ENCODE measurements around the gene HACL1.
"Not testable (repeated sequence)": the region's sequence is repeated elsewhere in the genome, so short reads cannot be mapped to it uniquely, and the experiment has no call there.

Gene HACL1

DNA sequence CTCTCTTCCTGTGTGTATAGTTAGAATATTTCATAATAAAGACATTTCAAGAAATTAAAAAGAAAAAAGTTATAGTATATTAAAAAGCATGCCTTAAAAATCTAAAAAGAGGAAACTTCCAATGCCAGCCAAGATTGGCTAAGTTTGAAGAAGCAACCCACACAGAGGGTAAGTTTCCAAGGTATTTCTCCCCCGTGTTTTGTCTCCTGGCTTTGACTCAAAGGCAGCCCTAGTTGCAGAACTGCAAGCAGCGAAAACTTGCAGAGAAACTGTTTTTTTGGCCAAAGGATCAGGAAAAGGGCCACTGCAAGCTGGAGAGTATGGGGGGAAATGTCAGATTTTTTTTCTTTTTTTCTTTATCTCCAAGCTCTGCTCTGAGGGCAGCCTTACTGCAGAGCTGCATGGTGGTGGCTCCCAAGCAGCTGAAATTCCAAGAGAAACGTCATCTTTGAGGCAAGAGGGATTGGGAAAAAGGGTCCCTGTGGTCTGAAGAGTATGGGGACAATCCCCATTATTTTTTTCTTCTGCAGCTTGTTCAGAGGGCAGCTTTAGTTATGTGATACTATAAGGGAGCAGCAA lies 23.0 kb downstream of the HACL1 start:
- no peak for DNase-seq

DNA sequence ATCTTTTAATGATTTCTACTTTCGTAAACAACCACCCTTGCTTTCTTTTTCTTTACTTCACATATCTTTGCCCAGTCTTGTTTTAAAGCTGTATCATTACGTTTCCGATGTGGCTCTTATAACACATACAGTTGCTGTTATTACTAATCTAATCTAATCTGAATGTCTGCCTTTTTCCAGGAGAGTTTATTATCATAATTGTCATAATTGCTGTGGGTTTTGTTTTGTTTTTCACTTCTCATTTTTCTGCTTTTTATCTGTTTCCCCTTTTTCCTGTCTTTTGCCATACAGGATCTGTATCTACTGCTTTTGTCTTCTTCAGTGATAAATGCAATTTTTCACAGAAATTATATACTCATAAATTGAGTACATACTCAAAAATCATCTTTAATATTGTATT lies 24.9 kb downstream of the HACL1 start:
- no peak for DNase-seq

DNA sequence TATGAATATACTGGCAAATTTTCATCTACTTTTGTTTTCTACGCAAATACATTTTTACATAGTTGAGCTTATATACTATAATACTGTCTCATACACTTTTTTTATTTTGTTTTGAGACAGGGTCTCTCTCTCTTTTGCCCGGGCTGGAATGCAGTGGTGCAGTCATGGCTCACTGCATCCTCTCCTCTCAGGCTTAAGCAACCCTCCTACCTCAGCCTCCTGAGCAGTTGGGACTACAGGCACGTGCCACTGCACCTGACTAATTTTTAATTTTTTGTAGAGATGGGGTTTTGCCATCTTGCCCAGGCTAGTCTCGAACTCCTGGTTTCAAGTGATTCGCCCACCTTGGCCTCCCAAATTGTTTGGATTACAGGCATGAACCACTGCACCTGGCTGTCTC lies 25.9 kb downstream of the HACL1 start:
- DNase-seq, result no peak

DNA sequence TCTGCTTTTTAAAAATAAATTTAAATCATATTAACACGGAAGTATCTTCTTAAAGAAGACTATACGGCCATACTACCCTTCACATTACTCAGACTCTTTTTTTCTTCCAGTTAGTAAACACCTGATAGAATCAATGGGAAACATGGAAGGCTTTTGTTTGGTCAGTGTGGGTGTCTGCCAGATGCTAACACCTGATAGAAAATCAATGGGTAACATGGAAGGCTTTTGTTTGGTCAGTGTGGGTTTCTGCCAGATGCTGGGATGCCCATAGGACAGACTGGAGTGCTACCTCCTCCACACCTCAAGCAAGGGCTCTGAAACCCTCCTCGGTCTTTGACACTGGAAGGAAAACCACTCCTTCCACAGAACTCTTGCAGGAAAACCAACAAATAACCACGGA lies 29.2 kb downstream of the HACL1 start:
- DNase-seq, result no peak

DNA sequence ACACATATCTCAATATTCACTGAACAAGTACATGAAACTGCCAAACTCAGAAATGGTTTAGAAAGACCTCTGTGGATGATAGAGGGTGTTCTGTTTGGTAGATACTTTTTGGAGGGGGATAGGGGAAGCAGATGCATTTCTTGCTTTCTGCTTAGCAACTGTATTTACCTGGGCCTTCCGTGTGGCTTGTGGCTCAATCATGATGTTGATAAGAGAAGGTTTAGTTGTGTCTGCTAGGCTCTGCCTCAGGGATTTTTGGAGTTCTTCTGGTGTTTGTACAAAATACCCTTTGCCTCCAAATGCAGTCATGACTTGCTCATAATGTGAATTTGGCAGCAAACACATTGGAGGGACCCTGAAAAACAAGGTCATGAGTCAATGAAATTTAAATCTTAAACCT lies 38.2 kb downstream of the HACL1 start:
- DNase-seq, result no peak

DNA sequence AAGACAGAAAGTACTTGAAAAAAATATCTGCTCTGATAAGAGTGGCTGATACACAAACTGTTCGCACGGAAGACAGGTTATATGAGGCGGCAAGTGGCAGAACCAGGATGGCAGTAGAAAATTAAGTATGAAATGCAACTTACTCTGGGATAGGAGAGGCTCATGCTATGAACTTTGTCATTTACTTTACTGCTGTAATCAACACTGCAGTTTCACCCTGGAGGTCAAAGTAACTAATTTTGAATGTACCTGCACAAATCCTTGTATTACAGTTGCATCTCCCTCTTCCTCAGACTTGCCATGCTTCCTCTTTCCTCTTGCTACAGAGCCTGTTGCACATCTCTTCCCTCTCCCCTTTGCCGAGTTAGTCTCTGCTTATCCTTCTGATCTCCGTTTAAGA lies 38.8 kb downstream of the HACL1 start:
- DNase-seq, result no peak

DNA sequence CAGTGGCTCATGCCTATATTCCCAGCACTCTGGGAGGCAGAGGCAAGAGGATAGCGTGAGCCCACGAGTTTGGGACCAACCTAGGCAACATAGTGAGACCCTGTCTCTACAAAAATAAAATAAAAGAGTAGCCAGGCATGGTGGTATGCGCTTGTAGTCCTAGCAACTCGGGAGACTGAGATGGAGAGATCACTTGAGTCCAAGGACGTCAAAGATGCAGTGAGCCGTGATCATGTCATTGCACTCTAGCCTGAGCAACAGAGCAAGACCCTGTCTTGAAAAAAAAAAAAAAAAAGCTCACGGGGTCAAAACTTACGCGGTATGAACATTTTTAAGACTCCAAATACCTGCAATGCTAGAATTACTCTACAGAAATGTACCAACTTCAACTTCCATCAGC lies 42.8 kb downstream of the HACL1 start:
- no peak for DNase-seq

DNA sequence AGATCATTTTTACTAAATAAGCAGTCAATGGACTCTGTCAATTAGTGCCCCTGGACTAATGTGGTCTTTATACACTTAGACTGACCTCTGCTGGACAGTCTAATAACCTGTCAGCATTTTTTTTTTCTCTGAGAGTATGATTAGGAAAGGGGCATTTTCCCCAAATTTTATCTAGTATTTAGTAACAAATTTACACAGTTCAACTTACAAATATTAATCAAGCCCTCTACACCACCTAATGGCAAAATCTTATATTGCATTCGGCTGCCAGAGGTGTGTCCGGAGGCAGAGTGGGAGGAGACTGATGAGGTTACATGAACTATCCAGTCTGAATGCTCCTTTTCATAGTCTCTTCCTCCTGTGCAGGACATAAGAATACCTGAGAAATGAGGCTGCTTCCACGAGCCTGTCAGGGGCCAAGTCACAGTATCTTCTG lies 43.8 kb downstream of the HACL1 start:
- no peak for DNase-seq

DNA sequence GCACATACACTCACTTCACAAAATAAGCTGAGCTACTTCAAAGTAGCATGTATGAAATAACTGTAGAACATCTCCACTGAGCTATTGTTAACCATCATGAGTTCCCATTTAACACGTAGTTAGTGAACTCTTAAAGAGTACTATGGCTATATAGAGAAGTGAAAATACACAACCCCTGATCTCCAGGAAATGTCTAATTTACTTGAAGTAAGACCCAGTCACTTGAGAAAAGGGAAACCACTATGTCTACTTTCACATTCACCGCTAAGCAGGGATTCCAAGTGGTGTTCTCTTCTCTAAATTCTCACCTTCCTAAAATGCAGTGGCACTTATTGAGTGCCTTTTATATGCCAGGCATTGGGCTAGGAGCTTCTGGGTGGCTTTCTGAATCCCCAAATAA lies 44.9 kb downstream of the HACL1 start:
- no peak for DNase-seq

DNA sequence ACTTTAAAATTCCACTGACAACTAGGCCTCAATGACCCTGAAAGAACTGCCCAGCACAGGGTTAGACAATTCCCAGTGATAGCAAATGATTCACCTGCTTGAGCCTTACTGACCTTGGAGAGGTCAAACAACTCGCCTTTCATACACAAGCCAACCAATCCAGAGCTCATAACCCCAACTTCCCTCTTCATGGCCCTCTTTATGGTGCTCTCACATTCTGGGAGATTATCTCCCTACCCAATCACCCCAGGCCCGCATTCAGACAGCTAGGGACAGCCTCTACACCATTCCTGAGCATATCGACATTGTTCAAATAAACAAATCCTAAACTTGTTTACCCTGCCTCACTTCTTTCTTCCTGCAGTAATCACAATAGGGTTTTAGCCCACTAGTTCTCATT lies 47.6 kb downstream of the HACL1 start:
- DNase-seq, result no peak

DNA sequence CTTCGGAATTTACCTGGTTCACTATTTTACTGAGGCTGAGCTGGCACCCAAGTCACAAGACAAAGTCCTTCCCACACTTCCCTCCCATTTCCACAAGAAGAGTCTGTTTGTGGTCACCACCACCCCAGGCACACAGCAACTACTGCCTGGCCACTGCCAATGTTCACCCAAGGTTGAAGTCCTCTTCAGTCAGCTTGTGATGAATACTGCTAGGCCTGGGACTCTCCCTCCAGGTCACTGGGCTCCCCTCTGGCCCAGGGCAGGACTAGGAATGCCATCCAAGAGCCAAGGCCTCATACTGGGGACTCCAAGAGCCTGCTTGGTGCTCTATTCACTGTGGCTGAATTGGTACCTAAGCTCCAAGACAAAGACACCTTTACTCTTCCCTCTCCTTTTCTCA lies 49.5 kb downstream of the HACL1 start:
- no peak for DNase-seq

DNA sequence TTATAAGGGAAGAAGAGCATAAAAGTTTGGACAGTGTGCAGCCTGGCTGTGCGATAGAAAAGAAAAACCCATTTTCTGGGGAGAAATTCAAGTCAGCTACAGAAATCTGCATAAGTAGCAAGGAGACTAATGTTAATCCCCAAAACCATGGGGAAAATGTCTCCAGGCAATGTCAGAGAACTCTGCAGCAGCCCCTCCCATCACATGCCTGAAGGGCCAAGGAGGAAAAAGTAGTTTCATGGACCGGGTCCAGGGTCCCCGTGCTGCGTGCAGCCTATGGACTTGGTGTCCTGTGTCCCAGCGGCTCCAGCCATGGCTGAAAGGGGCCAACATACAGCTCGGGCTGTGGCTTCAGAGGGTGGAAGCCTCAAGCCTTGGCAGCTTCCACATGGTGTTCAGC lies 51.5 kb downstream of the HACL1 start:
- DNase-seq, result no peak

DNA sequence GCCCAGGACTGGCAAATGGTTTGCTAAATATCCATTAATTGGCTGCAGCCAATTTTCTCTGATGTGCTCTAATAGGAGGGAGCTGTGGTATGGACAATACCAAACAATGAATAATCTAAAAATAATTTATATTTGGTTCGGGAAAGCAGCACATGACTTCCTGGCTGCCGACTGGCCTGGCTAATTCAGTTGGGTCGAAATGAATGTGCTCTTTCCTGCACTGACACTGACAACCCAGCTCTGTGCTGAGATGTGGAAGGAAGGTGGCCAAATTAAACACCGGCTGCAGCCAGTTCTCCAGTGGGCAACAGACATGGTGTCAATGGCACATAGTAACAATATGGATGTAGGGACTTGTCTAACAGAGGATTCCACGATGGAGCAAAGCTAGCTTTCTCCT lies 58.8 kb downstream of the HACL1 start:
- DNase-seq, result no peak

DNA sequence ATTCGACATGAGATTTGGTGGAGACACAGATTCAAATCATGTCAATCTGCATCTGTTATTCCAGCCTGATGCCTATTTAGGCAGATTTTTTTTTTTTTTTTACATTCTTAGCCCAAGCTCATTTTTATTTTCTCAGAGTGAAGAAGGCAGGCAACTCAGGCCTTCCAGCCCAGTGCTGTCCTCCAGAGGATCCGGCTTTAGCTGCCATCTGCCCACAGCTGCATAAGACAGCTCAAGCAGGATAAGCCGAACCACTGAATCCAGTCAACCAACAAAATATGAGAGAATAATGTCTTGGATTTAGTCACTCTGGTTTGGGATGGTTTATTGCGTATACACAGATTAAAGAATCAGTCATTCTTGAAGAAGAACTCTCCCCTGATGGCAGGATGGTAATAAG lies 60.0 kb downstream of the HACL1 start:
- no peak for DNase-seq

DNA sequence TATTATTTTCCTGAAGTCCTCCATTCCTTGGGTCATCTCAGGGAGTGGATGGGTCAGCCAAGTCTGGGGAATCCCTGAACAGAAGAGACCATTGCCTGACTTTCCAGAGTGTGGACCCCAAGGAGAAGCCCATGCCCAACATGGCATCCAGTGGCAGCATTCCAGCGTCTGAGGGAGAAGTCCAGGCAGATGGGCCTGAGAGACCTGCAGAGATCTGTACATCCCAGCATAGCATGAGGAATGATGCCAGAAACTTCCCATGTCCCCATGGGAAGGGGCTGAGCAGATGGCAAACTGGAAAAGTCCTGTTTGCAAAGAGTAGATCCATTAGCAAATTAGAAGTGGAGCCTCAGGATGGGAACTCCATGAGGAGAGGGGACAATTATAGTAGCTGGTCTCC lies 62.3 kb downstream of the HACL1 start:
- DNase-seq, result no peak

DNA sequence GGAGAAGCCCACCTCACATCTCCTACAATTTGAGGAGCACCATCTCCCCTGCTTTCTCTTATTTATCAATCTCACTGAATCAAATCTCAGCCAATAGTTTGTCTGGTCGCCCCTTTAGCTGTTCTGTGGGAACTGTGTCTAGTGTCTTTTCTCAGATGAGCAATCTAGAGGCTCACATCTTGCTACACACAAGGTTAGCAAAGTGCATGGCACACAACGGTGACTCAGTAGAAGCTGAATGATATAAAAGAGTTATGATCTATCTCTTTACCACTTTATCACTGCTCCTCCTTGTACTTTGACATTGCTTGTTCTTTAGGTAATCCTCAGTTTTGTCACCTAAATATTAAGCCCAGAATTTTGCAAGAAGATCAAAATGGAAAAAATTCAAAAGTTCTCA lies 63.0 kb downstream of the HACL1 start:
- no peak for DNase-seq

DNA sequence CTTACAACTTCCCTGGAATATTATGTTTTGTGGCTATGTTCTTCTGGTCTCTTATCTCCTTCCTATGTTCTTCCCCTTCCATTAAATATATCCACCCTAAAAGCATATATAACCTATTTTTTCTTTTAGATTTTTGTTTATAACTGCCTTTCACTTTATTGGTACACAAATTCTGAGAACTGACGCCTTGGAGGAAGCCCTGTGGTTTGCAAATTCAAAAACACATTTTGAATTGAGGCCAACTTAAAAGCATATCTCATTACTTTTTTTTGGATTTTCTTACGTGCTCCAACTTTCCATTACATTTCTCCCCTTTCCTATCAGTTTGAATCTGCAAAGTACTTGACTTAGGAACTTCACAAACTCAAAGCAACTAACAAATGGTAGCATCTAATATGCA lies 64.5 kb downstream of the HACL1 start:
- DNase-seq, result no peak

DNA sequence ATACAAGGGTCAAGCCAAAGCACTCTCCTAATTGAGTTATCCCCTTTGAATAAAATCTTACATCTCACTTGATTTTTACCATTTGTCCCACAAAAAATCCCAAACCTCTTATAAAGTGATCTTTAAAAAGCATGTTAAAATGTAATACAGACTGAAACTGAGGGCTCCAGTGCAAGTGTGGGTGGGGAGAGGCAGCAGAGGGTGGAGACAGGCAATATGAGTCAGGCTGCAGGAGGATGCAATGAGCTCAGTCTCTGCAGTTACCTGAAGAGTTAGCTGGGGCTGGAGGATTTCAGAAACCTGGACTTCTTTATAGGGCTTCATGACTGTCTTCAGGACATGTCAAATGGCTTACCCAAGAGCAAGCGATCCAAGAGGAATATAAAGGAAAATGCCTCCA lies 65.6 kb downstream of the HACL1 start:
- no peak for DNase-seq

DNA sequence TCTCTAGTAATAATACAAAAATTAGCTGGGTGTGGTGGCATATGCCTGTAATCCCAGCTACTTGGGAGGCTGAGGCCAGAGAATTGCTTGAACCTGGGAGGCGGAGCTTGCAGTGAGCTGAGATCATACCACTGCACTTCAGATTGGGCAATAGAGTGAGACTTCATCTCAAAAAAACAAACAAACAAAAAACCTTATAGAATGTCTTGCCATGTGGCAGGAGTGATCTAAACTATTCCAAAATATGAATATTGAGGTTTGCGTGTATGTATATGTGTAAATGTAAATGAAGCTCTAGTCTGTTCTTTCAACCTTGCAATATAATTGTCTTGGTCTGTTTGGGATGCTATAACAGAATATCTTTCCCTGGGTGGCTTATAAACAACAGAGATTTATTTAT lies 68.8 kb downstream of the HACL1 start:
- not testable (repeated sequence) for DNase-seq

DNA sequence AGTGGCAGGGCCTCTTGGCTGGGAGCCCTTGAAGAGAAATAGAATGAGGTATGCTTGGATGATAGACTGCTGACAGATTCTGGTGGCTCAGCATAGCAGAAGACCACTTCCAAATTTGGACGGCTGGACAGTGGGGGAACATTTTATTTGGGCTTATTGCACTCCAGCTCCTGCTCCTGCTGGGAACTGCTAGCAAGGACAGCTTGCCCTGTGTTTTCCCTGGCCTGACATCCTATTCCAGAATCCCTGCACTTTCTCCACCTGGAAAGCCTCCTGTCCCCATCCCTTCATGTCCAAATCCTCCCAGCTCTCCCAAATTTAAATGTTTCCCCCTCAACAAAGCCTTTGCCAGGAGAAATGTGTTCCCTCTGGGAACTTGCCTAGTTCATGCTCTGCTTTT lies 70.0 kb downstream of the HACL1 start:
- no peak for DNase-seq

DNA sequence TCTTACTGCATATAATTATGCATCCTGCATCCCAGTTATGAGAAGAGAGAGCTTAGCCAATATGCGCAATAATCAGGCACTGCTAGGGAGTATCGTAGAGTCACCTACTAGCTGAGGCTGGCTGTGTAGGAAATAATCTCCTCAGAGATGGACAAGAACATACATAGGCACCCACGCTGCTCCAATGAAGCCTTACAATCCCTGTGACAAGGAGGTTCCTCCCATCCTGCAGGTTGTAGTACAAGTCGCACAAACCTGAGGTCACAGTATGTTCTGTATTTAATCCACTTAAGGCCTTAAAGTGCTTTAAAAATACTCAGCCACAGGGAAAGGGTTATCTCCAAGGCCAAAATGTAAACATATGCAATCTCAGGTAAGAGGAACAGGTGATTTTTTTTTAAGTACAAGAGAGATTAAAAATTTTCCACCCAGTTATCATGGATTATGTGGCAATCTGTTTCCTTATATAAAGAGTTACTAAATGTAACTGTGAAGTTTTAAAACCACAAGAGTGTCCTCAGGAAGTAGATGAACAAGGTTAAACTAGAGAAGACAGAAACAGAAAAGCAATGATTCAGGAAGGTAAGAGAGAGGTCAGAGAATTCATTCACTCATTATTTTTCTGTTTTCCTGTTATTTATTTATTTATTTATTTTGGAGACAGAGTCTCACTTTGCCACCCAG lies 72.4 kb downstream of the HACL1 start:
- no peak for DNase-seq

DNA sequence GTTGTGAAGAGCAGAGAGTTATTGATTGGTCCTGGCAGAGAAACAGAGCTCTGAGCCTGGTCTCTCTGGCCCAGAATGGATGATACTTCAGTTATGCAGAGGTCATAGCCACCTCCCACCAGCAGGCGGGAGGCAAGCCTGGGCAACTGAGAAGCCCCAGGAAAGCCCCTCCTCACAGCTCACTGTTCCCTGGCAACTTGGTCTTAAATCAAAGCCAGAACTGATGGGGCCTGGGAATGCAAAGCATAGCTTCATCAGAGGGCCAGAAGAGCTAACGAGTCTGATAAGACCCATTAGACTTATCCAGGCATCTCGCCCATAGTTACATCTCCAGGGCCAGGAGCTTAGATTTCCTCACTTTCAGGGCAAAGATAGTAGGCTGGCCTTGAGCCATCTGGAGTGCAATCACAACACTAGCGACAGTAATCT lies 74.3 kb downstream of the HACL1 start:
- DNase-seq, result no peak

DNA sequence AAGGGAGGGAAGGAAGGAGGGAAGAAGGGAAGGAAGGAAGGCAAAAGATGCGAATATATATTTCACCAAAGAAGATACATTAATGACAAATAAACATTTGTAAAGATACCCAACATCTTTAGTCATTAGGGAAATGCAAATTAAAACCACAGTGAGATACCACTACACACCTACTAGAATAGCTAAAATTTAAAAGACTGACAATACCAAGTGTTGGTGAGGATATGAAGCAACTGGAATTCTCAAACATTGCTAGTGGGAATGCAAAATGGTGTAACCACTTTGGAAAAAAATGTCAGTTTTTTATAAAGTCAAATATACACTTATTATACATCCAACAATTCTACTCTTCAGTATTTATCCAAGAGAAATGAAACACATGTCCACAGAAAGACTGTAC lies 75.6 kb downstream of the HACL1 start:
- no peak for DNase-seq

DNA sequence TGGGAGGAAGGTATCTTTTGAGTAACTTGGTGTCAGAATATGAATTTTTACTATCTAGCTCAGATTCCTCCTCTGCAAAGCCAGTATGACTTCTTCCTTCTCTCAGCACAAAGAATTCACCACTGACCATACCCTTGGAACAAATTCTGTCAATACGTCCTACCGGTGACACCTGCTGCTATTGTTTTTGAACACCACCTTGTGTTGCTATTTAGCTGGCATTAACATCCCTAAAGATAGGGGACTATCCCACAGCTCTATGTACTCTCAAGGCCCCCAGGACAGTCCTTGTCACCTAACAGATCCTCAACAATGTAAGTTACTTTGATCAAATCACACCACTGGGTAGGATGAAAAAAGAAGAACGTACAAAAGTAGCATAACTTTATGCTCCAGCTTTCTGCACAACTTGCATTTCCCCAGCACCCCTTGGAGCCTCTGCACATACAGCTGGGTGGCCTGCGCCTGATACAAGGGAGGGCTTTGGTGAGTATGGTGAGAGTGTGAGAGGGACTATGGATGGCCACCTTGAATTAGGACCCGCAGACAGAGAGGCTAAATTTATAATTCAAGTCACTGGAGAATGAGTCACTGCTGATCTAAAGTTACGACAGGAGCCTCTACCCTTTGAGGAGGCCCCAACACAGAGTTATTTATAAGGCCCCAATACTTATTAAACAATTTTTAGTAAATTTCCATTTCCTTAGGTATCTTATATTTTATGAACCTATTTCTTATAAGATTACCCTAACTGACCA lies 77.5 kb downstream of the HACL1 start:
- DNase-seq, result no peak

DNA sequence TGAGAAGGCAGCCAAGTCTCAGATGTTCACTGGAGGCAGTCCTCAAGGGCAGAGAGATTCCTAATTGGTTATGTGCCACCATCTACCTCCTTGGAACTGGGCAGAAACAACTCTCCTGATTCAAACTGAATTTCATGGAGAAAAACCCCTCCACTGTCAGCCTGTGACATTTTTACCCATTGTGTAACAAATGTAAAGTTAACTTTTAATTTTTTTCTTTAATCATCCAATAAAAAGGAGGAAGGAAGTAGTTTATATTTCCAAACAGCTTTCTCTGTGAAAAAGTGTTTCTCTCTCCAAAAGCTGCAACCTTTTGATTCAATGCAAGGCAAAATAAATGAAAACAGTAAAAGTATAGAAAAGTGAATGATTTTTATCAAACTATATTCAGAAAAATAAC lies 79.4 kb downstream of the HACL1 start:
- DNase-seq, result no peak

Measured in NCI-H187 (cell line).